Measurements from ENCODE around the gene GNPDA1.

- TF ChIP-seq CTCF (IDR thresholded peaks at IDR 0.05; ENCODE audit: insufficient read depth, low read length): no peak
- TF ChIP-seq POLR2AphosphoS5 (IDR thresholded peaks at IDR 0.05; ENCODE audit: low read depth): no peak
Observed at GRCh38 chr5:141986072-141986471, 26.8 kb downstream of the GNPDA1 start.
